PC-9 (cell line): ENCODE results near the gene LCN9. TPM values are rescaled to one million over a fixed set of nuclear protein-coding genes. Genes with fewer than 3 reads are reported as not detected.

Source experiments
- BruUV-seq: library from RNA; stranded (reverse); fragments of 400-500 nt; replicated peaks from 2 replicates; lab custom pipeline; 2021; lab: Mats Ljungman, UMichigan
- CTCF ChIA-PET: fragments of 300-600 bp; sonication (Branson Sonifier 250); formaldehyde crosslinking; loops from one replicate; lab custom pipeline; 2022; ENCODE audit warnings: antibody characterized with exemption; lab: Charles Lee
- POLR2A ChIA-PET: fragments of 300-600 bp; sonication (Branson Sonifier 250); formaldehyde crosslinking; loops from one replicate; lab custom pipeline; 2022; ENCODE audit warnings: antibody characterized with exemption; ENCODE audit not compliant: unreplicated experiment; lab: Charles Lee
- DNase-seq, 2 experiments: peaks; one replicate each; pipeline versions ENCODE4 v3.0.0 to v3.0.0-alpha.2; 2015 to 2022; ENCODE audit warnings: mixed read lengths in 1 of 2
- H2AFZ ChIP-seq: fragments of 200-600 bp; sonication (generic); 2 replicates; pipeline ENCODE4 v1.8.1; 2017; ENCODE audit warnings: antibody characterized with exemption
- H3F3A ChIP-seq: fragments of 200-600 bp; sonication (generic); 2 replicates; pipeline ENCODE4 v1.8.1; 2017; ENCODE audit warnings: antibody characterized with exemption, mild to moderate bottlenecking, low read depth; ENCODE audit not compliant: insufficient read depth
- H3K27ac ChIP-seq: fragments of 200-600 bp; sonication (generic); 2 replicates; pipeline ENCODE4 v1.6.1; 2016; ENCODE audit warnings: mixed run types
- H3K27me3 ChIP-seq: fragments of 200-600 bp; sonication (generic); 2 replicates; pipeline ENCODE4 v1.6.1; 2016; ENCODE audit warnings: low read depth, mixed run types; ENCODE audit not compliant: insufficient read depth
- H3K36me3 ChIP-seq: fragments of 200-600 bp; sonication (generic); 2 replicates; pipeline ENCODE4 v1.6.1; 2016; ENCODE audit warnings: low read depth, mixed run types
- H3K4me1 ChIP-seq: fragments of 200-600 bp; sonication (generic); replicated peaks from 2 replicates; pipeline ENCODE4 v1.6.1; 2016; ENCODE audit warnings: mixed run types; ENCODE audit not compliant: insufficient read depth
- H3K4me2 ChIP-seq: fragments of 200-600 bp; sonication (generic); 2 replicates; pipeline ENCODE4 v1.6.1; 2017; ENCODE audit warnings: mixed run types
- H3K4me3 ChIP-seq: fragments of 200-600 bp; sonication (generic); 2 replicates; pipeline ENCODE4 v1.6.1; 2016; ENCODE audit warnings: mixed run types
- H3K79me2 ChIP-seq: fragments of 200-600 bp; sonication (generic); 2 replicates; pipeline ENCODE4 v1.6.1; 2017; ENCODE audit warnings: low read depth, mixed run types
- H3K9me2 ChIP-seq: fragments of 200-600 bp; sonication (generic); 2 replicates; pipeline ENCODE4 v1.8.1; 2017; ENCODE audit warnings: mild to moderate bottlenecking; ENCODE audit not compliant: insufficient read depth
- H3K9me3 ChIP-seq: fragments of 200-600 bp; sonication (generic); 2 replicates; pipeline ENCODE4 v1.8.1; 2016; ENCODE audit warnings: low read depth; ENCODE audit not compliant: insufficient read depth
- H4K20me1 ChIP-seq: fragments of 200-600 bp; sonication (generic); 2 replicates; pipeline ENCODE4 v1.8.1; 2017; ENCODE audit not compliant: insufficient read depth
- CTCF ChIP-seq: fragments of 200-600 bp; sonication (generic); conservative IDR thresholded peaks from 2 replicates; pipeline ENCODE4 v1.6.1; 2017; ENCODE audit warnings: mixed run types, antibody characterized with exemption, mild to moderate bottlenecking, moderate library complexity
- EZH2 ChIP-seq: fragments of 200-600 bp; sonication (generic); IDR thresholded peaks from 2 replicates; pipeline ENCODE4 v1.8.0; 2017; ENCODE audit warnings: antibody characterized with exemption, low read depth
- intact Hi-C: fragments of 100-400 bp; cut with micrococcal nuclease; formaldehyde crosslinking; loops from one replicate; pipeline ENCODE4 v1.10.0; 2022; ENCODE audit not compliant: unreplicated experiment
- total RNA-seq: library from RNA; stranded (reverse); gene quantifications from 2 replicates; pipeline ENCODE4 v1.2.3, GENCODE V29; 2021

Gene LCN9
- total RNA-seq, 1 experiment from 2014 or later: not detected

GRCh38 chr9:135641047-135641446, 22.1 kb upstream of the LCN9 start:
- peaks cover 4% of the 10 kb centered on the region; the same call in 1 of the 2 replicates for H3K9me3 ChIP-seq
- no peak overlapping the region for H3K4me2 ChIP-seq

GRCh38 chr9:135641745-135642144, 21.4 kb upstream of the LCN9 start:
- Histone ChIP-seq H3K36me3 (no peaks in the 10 kb centered on the region), H3K4me3 (no peak overlapping the region), H3K79me2 (no peaks in the 10 kb centered on the region), H3K4me2 (no peak overlapping the region), H3K9me3 (peaks cover 4% of the 10 kb centered on the region; the same call in 1 of the 2 replicates), H3K27me3 (peaks cover 58% of the 10 kb centered on the region), H3K4me1 (no peaks in the 10 kb centered on the region), H3K27ac (no peak overlapping the region), H3F3A (no peaks in the 10 kb centered on the region), H2AFZ (no peak overlapping the region), H4K20me1 (no peaks in the 10 kb centered on the region), H3K9me2 (no peaks in the 10 kb centered on the region)
- TF ChIP-seq CTCF (no peak), EZH2 (no peak)
- POLR2A ChIA-PET: no interaction called here
- intact Hi-C loops: no loop called here
- BruUV-seq: no TSS peak
- DNase-seq: no peak
- CTCF ChIA-PET: no interaction called here

More at GRCh38 chr9:135641047-135641446, 22.1 kb upstream of the LCN9 start:
- Histone ChIP-seq H3K4me3 (no peak overlapping the region), H3F3A (no peaks in the 10 kb centered on the region), H3K36me3 (no peaks in the 10 kb centered on the region), H3K27ac (no peak overlapping the region), H4K20me1 (no peaks in the 10 kb centered on the region), H2AFZ (no peak overlapping the region), H3K27me3 (peaks cover 65% of the 10 kb centered on the region), H3K4me1 (no peaks in the 10 kb centered on the region), H3K79me2 (no peaks in the 10 kb centered on the region), H3K9me2 (no peaks in the 10 kb centered on the region)
- BruUV-seq: no TSS peak
- intact Hi-C loops: no loop called here
- ChIA-PET POLR2A (no interaction called here), CTCF (no interaction called here)
- DNase-seq: no peak
- TF ChIP-seq EZH2 (no peak), CTCF (no peak)

- ChIA-PET POLR2A (no interaction called here), CTCF (no interaction called here)
- BruUV-seq: no TSS peak
- no peak for TF ChIP-seq CTCF
- no peak for TF ChIP-seq EZH2
- H4K20me1 ChIP-seq: no peaks in the 10 kb centered on the region
- no peak for DNase-seq
- H2AFZ ChIP-seq: no peak overlapping the region
- intact Hi-C loops: no loop called here
- no peaks in the 10 kb centered on the region for H3K36me3 ChIP-seq
- H3K4me2 ChIP-seq: no peak overlapping the region
- H3K4me1 ChIP-seq: no peaks in the 10 kb centered on the region
- H3K9me3 ChIP-seq: peaks cover 7% of the 10 kb centered on the region; the same call in 1 of the 2 replicates
- H3K27ac ChIP-seq: no peak overlapping the region
- H3K4me3 ChIP-seq: no peak overlapping the region
- no peaks in the 10 kb centered on the region for H3F3A ChIP-seq
- peaks cover 37% of the 10 kb centered on the region for H3K27me3 ChIP-seq
- no peaks in the 10 kb centered on the region for H3K79me2 ChIP-seq
- H3K9me2 ChIP-seq: no peaks in the 10 kb centered on the region
Observed at GRCh38 chr9:135644631-135645218, 18.4 kb upstream of the LCN9 start.
